ENCODE measurements around the gene TUBB1.

The TUBB1 gene

DNA sequence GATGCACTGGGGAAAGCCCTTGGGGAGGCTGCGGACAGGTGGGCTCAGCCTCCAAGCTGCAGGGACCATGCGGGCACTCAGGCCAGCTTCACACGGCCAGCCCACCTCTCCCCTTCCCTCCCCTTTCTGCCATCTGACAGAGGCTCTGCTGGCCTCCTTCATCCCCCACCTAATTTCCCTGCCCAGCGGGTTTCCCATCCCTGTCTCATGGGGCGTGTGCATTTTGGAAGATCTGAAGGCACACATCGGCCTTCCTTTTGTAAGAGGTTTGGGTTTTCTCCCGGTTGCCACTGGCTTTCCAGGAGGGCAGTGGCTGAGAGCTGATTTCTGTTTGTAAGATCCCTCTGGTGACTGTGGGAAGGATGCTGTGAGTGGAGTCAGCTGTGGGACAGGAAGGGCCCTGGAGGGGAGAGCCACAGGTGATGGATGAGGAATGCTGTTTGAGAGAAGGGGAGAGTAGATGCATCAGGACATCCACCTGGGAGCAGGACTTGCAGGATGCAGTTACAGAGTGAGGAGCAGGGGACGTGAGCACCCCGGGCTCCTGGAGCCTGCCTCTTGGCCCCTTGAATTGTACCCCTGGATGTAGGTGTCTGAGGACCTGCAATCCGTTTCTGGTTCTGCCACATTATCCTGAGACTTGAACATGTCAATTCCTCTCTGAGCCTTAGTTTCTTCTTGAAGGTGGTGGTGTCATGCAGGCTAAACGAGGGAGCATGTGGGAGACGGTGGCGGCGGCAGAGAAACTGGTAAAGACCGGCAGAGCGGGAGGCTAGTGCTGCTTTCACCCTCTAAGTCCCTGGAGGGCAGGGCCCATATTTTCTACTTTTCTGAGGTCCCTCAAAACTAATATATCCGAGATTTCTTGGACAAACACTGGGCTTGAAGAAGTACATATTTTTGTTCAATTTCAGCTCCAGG, 5.9 kb upstream of the TUBB1 start:
- H3K27ac ChIP-seq (replicated peaks) = no peak overlapping the region
- TF ChIP-seq SPI1 (IDR thresholded peaks at IDR 0.05; ENCODE audit: borderline replicate concordance, low read depth) = no peak

DNA sequence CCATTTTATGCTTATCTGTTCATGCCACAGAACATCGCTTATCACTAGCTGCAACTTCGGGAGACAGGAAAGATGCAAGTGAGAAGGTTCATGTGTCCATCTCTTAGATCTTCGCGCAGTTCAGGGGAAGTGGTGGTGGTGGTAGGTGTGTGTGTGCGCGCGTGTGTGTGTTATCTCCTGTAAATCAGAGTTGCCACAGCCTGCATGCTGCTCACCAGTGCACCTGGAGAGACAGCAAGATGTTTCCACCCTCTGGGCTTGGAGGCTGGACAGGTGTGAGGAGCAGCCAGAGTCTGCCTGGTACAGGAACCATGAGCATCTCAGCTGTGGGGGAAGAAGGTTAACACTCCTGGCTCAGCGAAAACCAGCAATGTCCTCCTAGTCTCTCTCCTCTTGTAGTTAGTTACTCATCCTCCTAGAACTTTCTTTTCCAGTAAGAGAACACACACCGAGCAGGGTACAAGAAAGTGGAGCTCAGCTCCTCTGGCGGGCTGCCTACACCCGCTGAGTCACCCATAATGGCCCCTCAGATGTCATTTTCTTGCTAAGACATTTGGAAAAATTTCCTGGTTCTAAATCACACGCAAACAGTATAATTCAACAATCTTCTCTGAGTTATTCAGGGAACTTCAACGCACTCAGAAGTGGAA, 5.1 kb upstream of the TUBB1 start:
- TF ChIP-seq GABPA (IDR thresholded peaks at IDR 0.05; ENCODE audit: low read depth) = no peak
- no peak for TF ChIP-seq POLR2AphosphoS5 (IDR thresholded peaks at IDR 0.05; ENCODE audit: low read depth)
- TF ChIP-seq, protein P1, sequence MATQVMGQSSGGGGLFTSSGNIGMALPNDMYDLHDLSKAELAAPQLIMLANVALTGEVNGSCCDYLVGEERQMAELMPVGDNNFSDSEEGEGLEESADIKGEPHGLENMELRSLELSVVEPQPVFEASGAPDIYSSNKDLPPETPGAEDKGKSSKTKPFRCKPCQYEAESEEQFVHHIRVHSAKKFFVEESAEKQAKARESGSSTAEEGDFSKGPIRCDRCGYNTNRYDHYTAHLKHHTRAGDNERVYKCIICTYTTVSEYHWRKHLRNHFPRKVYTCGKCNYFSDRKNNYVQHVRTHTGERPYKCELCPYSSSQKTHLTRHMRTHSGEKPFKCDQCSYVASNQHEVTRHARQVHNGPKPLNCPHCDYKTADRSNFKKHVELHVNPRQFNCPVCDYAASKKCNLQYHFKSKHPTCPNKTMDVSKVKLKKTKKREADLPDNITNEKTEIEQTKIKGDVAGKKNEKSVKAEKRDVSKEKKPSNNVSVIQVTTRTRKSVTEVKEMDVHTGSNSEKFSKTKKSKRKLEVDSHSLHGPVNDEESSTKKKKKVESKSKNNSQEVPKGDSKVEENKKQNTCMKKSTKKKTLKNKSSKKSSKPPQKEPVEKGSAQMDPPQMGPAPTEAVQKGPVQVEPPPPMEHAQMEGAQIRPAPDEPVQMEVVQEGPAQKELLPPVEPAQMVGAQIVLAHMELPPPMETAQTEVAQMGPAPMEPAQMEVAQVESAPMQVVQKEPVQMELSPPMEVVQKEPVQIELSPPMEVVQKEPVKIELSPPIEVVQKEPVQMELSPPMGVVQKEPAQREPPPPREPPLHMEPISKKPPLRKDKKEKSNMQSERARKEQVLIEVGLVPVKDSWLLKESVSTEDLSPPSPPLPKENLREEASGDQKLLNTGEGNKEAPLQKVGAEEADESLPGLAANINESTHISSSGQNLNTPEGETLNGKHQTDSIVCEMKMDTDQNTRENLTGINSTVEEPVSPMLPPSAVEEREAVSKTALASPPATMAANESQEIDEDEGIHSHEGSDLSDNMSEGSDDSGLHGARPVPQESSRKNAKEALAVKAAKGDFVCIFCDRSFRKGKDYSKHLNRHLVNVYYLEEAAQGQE (IDR thresholded peaks at IDR 0.05; ENCODE audit: insufficient replicate concordance, low read depth) = no peak
- TF ChIP-seq SPI1 (IDR thresholded peaks at IDR 0.05; ENCODE audit: borderline replicate concordance, low read depth) = no peak
- TF ChIP-seq, protein P2, sequence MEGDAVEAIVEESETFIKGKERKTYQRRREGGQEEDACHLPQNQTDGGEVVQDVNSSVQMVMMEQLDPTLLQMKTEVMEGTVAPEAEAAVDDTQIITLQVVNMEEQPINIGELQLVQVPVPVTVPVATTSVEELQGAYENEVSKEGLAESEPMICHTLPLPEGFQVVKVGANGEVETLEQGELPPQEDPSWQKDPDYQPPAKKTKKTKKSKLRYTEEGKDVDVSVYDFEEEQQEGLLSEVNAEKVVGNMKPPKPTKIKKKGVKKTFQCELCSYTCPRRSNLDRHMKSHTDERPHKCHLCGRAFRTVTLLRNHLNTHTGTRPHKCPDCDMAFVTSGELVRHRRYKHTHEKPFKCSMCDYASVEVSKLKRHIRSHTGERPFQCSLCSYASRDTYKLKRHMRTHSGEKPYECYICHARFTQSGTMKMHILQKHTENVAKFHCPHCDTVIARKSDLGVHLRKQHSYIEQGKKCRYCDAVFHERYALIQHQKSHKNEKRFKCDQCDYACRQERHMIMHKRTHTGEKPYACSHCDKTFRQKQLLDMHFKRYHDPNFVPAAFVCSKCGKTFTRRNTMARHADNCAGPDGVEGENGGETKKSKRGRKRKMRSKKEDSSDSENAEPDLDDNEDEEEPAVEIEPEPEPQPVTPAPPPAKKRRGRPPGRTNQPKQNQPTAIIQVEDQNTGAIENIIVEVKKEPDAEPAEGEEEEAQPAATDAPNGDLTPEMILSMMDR (IDR thresholded peaks at IDR 0.05; ENCODE audit: insufficient read depth, low read length) = no peak
- DNase-seq (ENCODE audit: low read depth in 1 of 2, low spot score in 1 of 2) = no peak
- no peaks in the 10 kb centered on the region for H3K27me3 ChIP-seq (ENCODE audit: insufficient read depth, poor library complexity, severe bottlenecking)
- no peak overlapping the region for H3K4me3 ChIP-seq (replicated peaks; ENCODE audit: insufficient read depth, low read length)
- H3K27ac ChIP-seq (replicated peaks) = no peak overlapping the region

More for the DNA sequence above, 5.9 kb upstream of the TUBB1 start:
- Histone ChIP-seq H3K27me3 (ENCODE audit: insufficient read depth, poor library complexity, severe bottlenecking) (no peaks in the 10 kb centered on the region), H3K4me3 (replicated peaks; ENCODE audit: insufficient read depth, low read length) (no peak overlapping the region)
- DNase-seq (ENCODE audit: low read depth in 1 of 2, low spot score in 1 of 2) = no peak

DNA sequence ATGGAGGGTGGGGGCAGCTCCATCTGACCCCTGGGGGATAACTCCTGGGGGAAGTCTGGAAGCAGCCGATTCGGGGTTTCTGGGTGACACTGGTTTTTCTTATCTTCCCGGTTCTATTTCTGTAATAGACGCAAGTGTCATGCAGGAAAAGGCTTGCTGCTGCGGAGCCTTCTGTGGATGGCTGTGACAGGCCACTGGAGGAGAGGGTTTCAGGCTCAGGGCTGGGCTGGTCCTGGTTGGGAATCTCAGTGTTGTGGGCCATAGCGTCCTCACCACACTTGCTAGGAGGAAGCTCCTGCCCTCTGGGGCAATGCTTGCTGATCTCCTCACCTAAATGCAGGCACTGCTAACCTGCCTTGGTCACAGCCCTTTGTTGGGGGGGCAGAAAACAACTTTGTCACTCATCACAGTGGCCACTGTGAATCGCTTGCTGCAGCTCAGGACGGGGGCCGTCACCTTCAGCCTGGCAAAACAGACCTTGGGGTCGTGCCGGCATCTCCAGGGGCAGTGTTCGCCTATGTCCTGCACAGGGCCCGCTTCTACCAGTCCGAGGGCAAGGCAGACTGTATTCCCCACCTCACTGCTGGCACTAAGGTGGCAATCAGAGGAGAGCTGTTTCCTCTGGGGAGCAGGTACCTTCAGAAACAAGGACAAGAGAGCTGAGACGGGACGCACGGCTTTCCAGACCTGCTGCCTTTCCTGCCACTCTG, 4.4 kb upstream of the TUBB1 start:
- no peak for DNase-seq (ENCODE audit: low read depth in 1 of 2, low spot score in 1 of 2)
- H3K4me3 ChIP-seq (replicated peaks; ENCODE audit: insufficient read depth, low read length) = no peak overlapping the region
- no peaks in the 10 kb centered on the region for H3K27me3 ChIP-seq (ENCODE audit: insufficient read depth, poor library complexity, severe bottlenecking)
- TF ChIP-seq, protein P2 (IDR thresholded peaks at IDR 0.05; ENCODE audit: insufficient read depth, low read length) = no peak
- TF ChIP-seq POLR2AphosphoS5 (IDR thresholded peaks at IDR 0.05; ENCODE audit: low read depth) (no peak), GABPA (IDR thresholded peaks at IDR 0.05; ENCODE audit: low read depth) (no peak), SPI1 (IDR thresholded peaks at IDR 0.05; ENCODE audit: borderline replicate concordance, low read depth) (no peak)
- TF ChIP-seq, protein P1 (IDR thresholded peaks at IDR 0.05; ENCODE audit: insufficient replicate concordance, low read depth) = no peak
- no peak overlapping the region for H3K27ac ChIP-seq (replicated peaks)

DNA sequence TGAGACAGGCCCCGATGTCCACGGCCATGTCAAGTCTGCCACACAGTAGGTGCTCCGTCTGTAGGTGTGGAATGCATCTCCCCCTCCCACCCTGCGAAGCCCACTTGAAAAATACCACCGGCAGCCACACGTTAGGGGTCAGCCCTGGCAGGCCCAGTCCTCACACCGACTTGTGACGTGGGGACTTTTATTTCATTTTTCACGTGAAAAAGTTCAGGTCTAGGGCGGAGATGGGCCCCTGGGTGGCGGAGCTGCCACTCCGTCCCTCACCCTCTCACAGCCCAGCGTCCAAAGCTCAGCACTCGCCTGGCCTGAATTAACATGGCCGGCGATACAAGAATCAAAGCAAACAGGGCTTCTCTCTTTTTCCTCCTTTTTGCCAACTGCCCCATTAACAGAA, 3.8 kb upstream of the TUBB1 start:
- TF ChIP-seq SPI1 (IDR thresholded peaks at IDR 0.05; ENCODE audit: borderline replicate concordance, low read depth) = no peak
- TF ChIP-seq, protein P1 (IDR thresholded peaks at IDR 0.05; ENCODE audit: insufficient replicate concordance, low read depth) = no peak
- TF ChIP-seq, protein P2 (IDR thresholded peaks at IDR 0.05; ENCODE audit: insufficient read depth, low read length) = no peak
- no peak overlapping the region for H3K27ac ChIP-seq (replicated peaks)
- no peaks in the 10 kb centered on the region for H3K27me3 ChIP-seq (ENCODE audit: insufficient read depth, poor library complexity, severe bottlenecking)
- no peak overlapping the region for H3K4me3 ChIP-seq (replicated peaks; ENCODE audit: insufficient read depth, low read length)
- DNase-seq (ENCODE audit: low read depth in 1 of 2, low spot score in 1 of 2) = no peak

Data from HL-60 (cell line).